Tibial nerve (tissue), 4 donors: ENCODE measurements around the gene NLRP6. TPM values are rescaled to one million over a fixed set of nuclear protein-coding genes. Genes with fewer than 3 reads are reported as not detected.

Source experiments
- DNase-seq, 2 donors: peaks; one replicate each; pipeline ENCODE4 v3.0.0-alpha.2; 2019; ENCODE audit warnings: low spot score in 2 of 2
- H3K27ac ChIP-seq, 4 donors: fragments of 200-600 bp; sonication (generic) in 3 of 4; one replicate each; pipeline ENCODE4 v1.5.1; 2017 to 2019; ENCODE audit warnings: mild to moderate bottlenecking in 1 of 4
- H3K27me3 ChIP-seq, 2 donors: fragments of 200-600 bp; sonication (generic) in 1 of 2; one replicate each; pipeline versions ENCODE4 v1.5.1 to v1.6.0; 2017 to 2019
- H3K36me3 ChIP-seq, 3 donors: fragments of 200-600 bp; sonication (generic); one replicate each; pipeline ENCODE4 v1.5.1; 2018 to 2019
- H3K4me1 ChIP-seq, 4 donors: fragments of 200-600 bp; sonication (generic) in 3 of 4; one replicate each; pipeline ENCODE4 v1.5.1; 2017 to 2019
- H3K4me3 ChIP-seq, 4 donors: fragments of 200-600 bp; sonication (generic) in 3 of 4; one replicate each; pipeline ENCODE4 v1.5.1; 2017 to 2019; ENCODE audit warnings: mild to moderate bottlenecking in 1 of 4, moderate library complexity in 1 of 4
- H3K9me3 ChIP-seq, 4 donors: fragments of 200-600 bp; sonication (generic) in 3 of 4; one replicate each; pipeline ENCODE4 v1.5.1; 2017 to 2019
- CTCF ChIP-seq, 5 experiments: fragments of 200-600 bp in 3 of 5; fragments of 450-650 bp in 2 of 5; sonication (generic) in 3 of 5; IDR thresholded peaks; one replicate each; pipeline ENCODE4 v1.5.1; 2016 to 2019; ENCODE audit warnings: antibody characterized with exemption in 5 of 5, mild to moderate bottlenecking in 3 of 5, moderate library complexity in 2 of 5
- EP300 ChIP-seq, 2 donors: sonication (generic); formaldehyde crosslinking; IDR thresholded peaks; one replicate each; pipeline ENCODE4 v1.6.1; 2017; ENCODE audit warnings: antibody characterized with exemption in 2 of 2, mild to moderate bottlenecking in 1 of 2
- POLR2A ChIP-seq, 2 donors: fragments of 450-650 bp; IDR thresholded peaks; one replicate each; pipeline ENCODE4 v1.6.1; 2017; ENCODE audit warnings: antibody characterized with exemption in 2 of 2, mild to moderate bottlenecking in 2 of 2, moderate library complexity in 2 of 2
- WGBS, 2 donors: methylation state at CpG; one replicate each; pipeline ENCODE4 v1.1.5; 2018; 5-methylcytosine and 5-hydroxymethylcytosine counted together
- total RNA-seq, 4 donors: library from RNA; depleted of rRNA; stranded (reverse); fragments of >200 nt; gene quantifications; one replicate each; pipeline ENCODE4 v1.1.0, GENCODE V29; 2016

The NLRP6 gene
- total RNA-seq, 4 donors from 2014 or later: 1.0 to 3.3 (median 1.7) TPM

- WGBS, 2 donors: 93% methylated on average over 2 of the region's 2 CpGs
- no peak for DNase-seq
- H3K27me3 ChIP-seq: no peaks in the 10 kb centered on the region
These were observed 22.4 kb upstream of the NLRP6 start for GRCh38 chr11:255816-256215.

GRCh38 chr11:256952-257737, 21.1 kb upstream of the NLRP6 start:
- Histone ChIP-seq H3K4me1 (no peaks in the 10 kb centered on the region), H3K4me3 (no peak overlapping the region), H3K27me3 (no peaks in the 10 kb centered on the region), H3K27ac (no peak overlapping the region), H3K36me3 (peaks cover 0 to 18% (median 0%) of the 10 kb centered on the region in 3 donors), H3K9me3 (no peaks in the 10 kb centered on the region)
- no peak for TF ChIP-seq POLR2A (IDR thresholded peaks at IDR 0.05)
- TF ChIP-seq CTCF (IDR thresholded peaks at IDR 0.05): no peak
- TF ChIP-seq EP300 (IDR thresholded peaks at IDR 0.05): no peak
- WGBS, 2 donors: 71 to 78% methylated on average over 14 of the region's 14 CpGs
- DNase-seq: no peak

More at GRCh38 chr11:255816-256215, 22.4 kb upstream of the NLRP6 start:
- Histone ChIP-seq H3K9me3 (no peaks in the 10 kb centered on the region), H3K4me1 (peaks cover 0 to 3% (median 0%) of the 10 kb centered on the region in 4 donors), H3K36me3 (peaks cover 0 to 31% (median 8%) of the 10 kb centered on the region in 3 donors), H3K4me3 (no peak overlapping the region), H3K27ac (no peak overlapping the region)
- no peak for TF ChIP-seq POLR2A (IDR thresholded peaks at IDR 0.05)
- TF ChIP-seq EP300 (IDR thresholded peaks at IDR 0.05): no peak
- TF ChIP-seq CTCF (IDR thresholded peaks at IDR 0.05): no peak

GRCh38 chr11:257766-258493, 20.3 kb upstream of the NLRP6 start:
- H3K36me3 ChIP-seq: peaks cover 0 to 10% (median 0%) of the 10 kb centered on the region in 3 donors
- 77 to 78% methylated on average over 14 to 15 of the region's 15 CpGs for WGBS, 2 donors
- no peak for TF ChIP-seq CTCF (IDR thresholded peaks at IDR 0.05)
- no peak for TF ChIP-seq EP300 (IDR thresholded peaks at IDR 0.05)
- no peak for TF ChIP-seq POLR2A (IDR thresholded peaks at IDR 0.05)

GRCh38 chr11:259413-259812, 18.8 kb upstream of the NLRP6 start:
- no peak overlapping the region for H3K4me3 ChIP-seq
- no peak for TF ChIP-seq CTCF (IDR thresholded peaks at IDR 0.05)
- whole genome bisulfite sequencing, 2 donors: 81% methylated on average over 10 of the region's 10 CpGs
- H3K27me3 ChIP-seq: no peaks in the 10 kb centered on the region
- no peaks in the 10 kb centered on the region for H3K9me3 ChIP-seq
- no peaks in the 10 kb centered on the region for H3K36me3 ChIP-seq
- H3K27ac ChIP-seq: no peak overlapping the region
- H3K4me1 ChIP-seq: no peaks in the 10 kb centered on the region
- no peak for DNase-seq

More at GRCh38 chr11:257766-258493, 20.3 kb upstream of the NLRP6 start:
- Histone ChIP-seq H3K27me3 (no peaks in the 10 kb centered on the region), H3K9me3 (no peaks in the 10 kb centered on the region), H3K4me1 (no peaks in the 10 kb centered on the region), H3K4me3 (no peak overlapping the region), H3K27ac (no peak overlapping the region)
- no peak for DNase-seq

GRCh38 chr11:261624-262023, 16.6 kb upstream of the NLRP6 start:
- TF ChIP-seq CTCF (IDR thresholded peaks at IDR 0.05): no peak
- no peak for TF ChIP-seq POLR2A (IDR thresholded peaks at IDR 0.05)
- no peak for TF ChIP-seq EP300 (IDR thresholded peaks at IDR 0.05)
- peaks cover 0 to 11% (median 0%) of the 10 kb centered on the region in 4 donors for H3K9me3 ChIP-seq
- WGBS, 2 donors: 81 to 88% methylated on average over 4 of the region's 4 CpGs
- H3K4me3 ChIP-seq: no peak overlapping the region
- no peak for DNase-seq
- H3K27me3 ChIP-seq: no peaks in the 10 kb centered on the region
- H3K36me3 ChIP-seq: no peaks in the 10 kb centered on the region
- no peak overlapping the region for H3K27ac ChIP-seq
- no peaks in the 10 kb centered on the region for H3K4me1 ChIP-seq
